SW480 (cell line): ENCODE data around the gene STAT3.
"Not testable (repeated sequence)": the region's sequence is repeated elsewhere in the genome, so short reads cannot be mapped to it uniquely, and the experiment has no call there.

Source experiments
- DNase-seq: peaks from one replicate; pipeline ENCODE4 v3.0.0-alpha.2; 2016; ENCODE audit warnings: low spot score

STAT3 gene

GRCh38 chr17:42276359-42276608 is 112.0 kb downstream of the STAT3 start, which contains the start of gene STAT5B:
Gene STAT5B (minus strand): TSS chr17:42276391. CDS start chr17:42232127, 44,264 bp downstream.
- peak; percentile 33 for DNase-seq

- peak; percentile 32 for DNase-seq
Measured at GRCh38 chr17:42275527-42276358, 112.5 kb downstream of the STAT3 start.

GRCh38 chr17:42274812-42275526 is 113.3 kb downstream of the STAT3 start:
- DNase-seq = no peak

- no peak for DNase-seq
Measured at GRCh38 chr17:42274253-42274542, 114.0 kb downstream of the STAT3 start.

GRCh38 chr17:42273474-42274252 is 114.6 kb downstream of the STAT3 start:
- no peak for DNase-seq

- DNase-seq = no peak
Measured at GRCh38 chr17:42272162-42272907, 115.9 kb downstream of the STAT3 start.

- no peak for DNase-seq
Measured at GRCh38 chr17:42271779-42272035, 116.5 kb downstream of the STAT3 start.

GRCh38 chr17:42271006-42271778 is 117.0 kb downstream of the STAT3 start:
- no peak for DNase-seq

GRCh38 chr17:42270596-42270995 is 117.6 kb downstream of the STAT3 start:
- DNase-seq = no peak

GRCh38 chr17:42270170-42270535 is 118.1 kb downstream of the STAT3 start:
- no peak for DNase-seq

GRCh38 chr17:42268236-42268635 is 120.0 kb downstream of the STAT3 start:
- no peak for DNase-seq

- peak; percentile 96 for DNase-seq
Measured at GRCh38 chr17:42266918-42267766, 121.1 kb downstream of the STAT3 start.

- DNase-seq = no peak
Measured at GRCh38 chr17:42266462-42266861, 121.8 kb downstream of the STAT3 start.

GRCh38 chr17:42264366-42264765 is 123.9 kb downstream of the STAT3 start:
- DNase-seq = not testable (repeated sequence)
